HG02610 (cell line): ENCODE measurements around the gene N4BP2.
A peak's percentile ranks its signal among the peaks of the same experiment; 100 is the strongest.
"Not testable (repeated sequence)": the region's sequence is repeated elsewhere in the genome, so short reads cannot be mapped to it uniquely, and the experiment has no call there.

Experiments
- ATAC-seq: cut with Tn5 transposase; IDR thresholded peaks from one replicate; pipeline ENCODE4 v1.9.1; 2021; ENCODE audit warnings: mild to moderate bottlenecking, moderate library complexity; ENCODE audit not compliant: unreplicated experiment

The N4BP2 gene

GRCh38 chr4:40086421-40086820 is 29.8 kb downstream of the N4BP2 start:
- ATAC-seq, result no peak

GRCh38 chr4:40087799-40088366 is 31.2 kb downstream of the N4BP2 start:
- ATAC-seq, result no peak

- ATAC-seq, result not testable (repeated sequence)
These were observed 36.8 kb downstream of the N4BP2 start for GRCh38 chr4:40093400-40093799.

GRCh38 chr4:40099010-40099409 is 42.4 kb downstream of the N4BP2 start:
- no peak for ATAC-seq

- not testable (repeated sequence) for ATAC-seq
These were observed 50.5 kb downstream of the N4BP2 start for GRCh38 chr4:40107150-40107549.

- no peak for ATAC-seq
These were observed 55.6 kb downstream of the N4BP2 start for GRCh38 chr4:40112027-40112792.

- no peak for ATAC-seq
These were observed 57.6 kb downstream of the N4BP2 start for GRCh38 chr4:40114206-40114605.

- no peak for ATAC-seq
These were observed 62.2 kb downstream of the N4BP2 start for GRCh38 chr4:40118861-40119260.

GRCh38 chr4:40119344-40119743 is 62.7 kb downstream of the N4BP2 start:
- ATAC-seq, result no peak

GRCh38 chr4:40121515-40121914 is 64.9 kb downstream of the N4BP2 start:
- ATAC-seq, result peak; percentile 86

- ATAC-seq, result no peak
These were observed 66.3 kb downstream of the N4BP2 start for GRCh38 chr4:40122941-40123340.

GRCh38 chr4:40124690-40125089 is 68.0 kb downstream of the N4BP2 start:
- no peak for ATAC-seq

- ATAC-seq, result no peak
These were observed 73.9 kb downstream of the N4BP2 start for GRCh38 chr4:40130401-40131036.

GRCh38 chr4:40132816-40133215 is 76.2 kb downstream of the N4BP2 start:
- no peak for ATAC-seq

GRCh38 chr4:40134206-40134917 is 77.7 kb downstream of the N4BP2 start:
- no peak for ATAC-seq

- ATAC-seq, result not testable (repeated sequence)
These were observed 79.6 kb downstream of the N4BP2 start for GRCh38 chr4:40136202-40136601.

- ATAC-seq, result no peak
These were observed 83.5 kb downstream of the N4BP2 start for GRCh38 chr4:40140196-40140595.

- not testable (repeated sequence) for ATAC-seq
These were observed 83.9 kb downstream of the N4BP2 start for GRCh38 chr4:40140597-40140996.

GRCh38 chr4:40143926-40144508 is 87.4 kb downstream of the N4BP2 start:
- no peak for ATAC-seq

- ATAC-seq, result no peak
These were observed 88.1 kb downstream of the N4BP2 start for GRCh38 chr4:40144716-40145115.

- not testable (repeated sequence) for ATAC-seq
These were observed 90.8 kb downstream of the N4BP2 start for GRCh38 chr4:40147490-40147889.
